Peyer's patch (tissue), 4 donors: Measurements from ENCODE around the gene C20orf96. TPM values are rescaled to one million over a fixed set of nuclear protein-coding genes. Genes with fewer than 3 reads are reported as not detected.

ENCODE experiments used
- DNase-seq, 3 donors: peaks; one replicate each; pipeline ENCODE4 v3.0.0-alpha.2; 2017 to 2019
- H3K27ac ChIP-seq, 4 donors: fragments of 200-600 bp; sonication (generic); one replicate each; pipeline ENCODE4 v1.5.1; 2016 to 2019
- H3K27me3 ChIP-seq, 2 donors: fragments of 200-600 bp; sonication (generic); one replicate each; pipeline ENCODE4 v1.5.1; 2019
- H3K36me3 ChIP-seq, 3 donors: fragments of 200-600 bp; sonication (generic); one replicate each; pipeline ENCODE4 v1.5.1; 2016 to 2019
- H3K4me1 ChIP-seq, 4 donors: fragments of 200-600 bp; sonication (generic); one replicate each; pipeline ENCODE4 v1.5.1; 2016 to 2019
- H3K4me3 ChIP-seq, 4 donors: fragments of 200-600 bp; sonication (generic); 1 replicate in 3 of 4; 2 replicates in 1 of 4; pipeline ENCODE4 v1.5.1; 2016 to 2019; ENCODE audit warnings: mild to moderate bottlenecking in 1 of 4
- H3K9me3 ChIP-seq, 4 donors: fragments of 200-600 bp; sonication (generic); one replicate each; pipeline ENCODE4 v1.5.1; 2016 to 2019; ENCODE audit warnings: mild to moderate bottlenecking in 1 of 4
- CTCF ChIP-seq, 6 experiments: fragments of 450-650 bp in 4 of 6; fragments of 200-600 bp in 2 of 6; sonication (generic) in 1 of 6; IDR thresholded peaks; one replicate each; pipeline ENCODE4 v1.5.1; 2017 to 2019; ENCODE audit warnings: antibody characterized with exemption in 6 of 6, mild to moderate bottlenecking in 3 of 6, moderate library complexity in 1 of 6
- POLR2A ChIP-seq, 2 donors: fragments of 450-650 bp; IDR thresholded peaks; one replicate each; pipeline ENCODE4 v1.5.1; 2017; ENCODE audit warnings: antibody characterized with exemption in 2 of 2, mild to moderate bottlenecking in 2 of 2, moderate library complexity in 2 of 2
- total RNA-seq, 4 donors: library from RNA; depleted of rRNA; stranded (reverse); fragments of >200 nt; gene quantifications; one replicate each; pipeline ENCODE4 v1.1.0, GENCODE V29; 2016

The C20orf96 gene
- total RNA-seq, 4 donors from 2014 or later, result 6.3 to 41.3 (median 10.5) TPM

DNA sequence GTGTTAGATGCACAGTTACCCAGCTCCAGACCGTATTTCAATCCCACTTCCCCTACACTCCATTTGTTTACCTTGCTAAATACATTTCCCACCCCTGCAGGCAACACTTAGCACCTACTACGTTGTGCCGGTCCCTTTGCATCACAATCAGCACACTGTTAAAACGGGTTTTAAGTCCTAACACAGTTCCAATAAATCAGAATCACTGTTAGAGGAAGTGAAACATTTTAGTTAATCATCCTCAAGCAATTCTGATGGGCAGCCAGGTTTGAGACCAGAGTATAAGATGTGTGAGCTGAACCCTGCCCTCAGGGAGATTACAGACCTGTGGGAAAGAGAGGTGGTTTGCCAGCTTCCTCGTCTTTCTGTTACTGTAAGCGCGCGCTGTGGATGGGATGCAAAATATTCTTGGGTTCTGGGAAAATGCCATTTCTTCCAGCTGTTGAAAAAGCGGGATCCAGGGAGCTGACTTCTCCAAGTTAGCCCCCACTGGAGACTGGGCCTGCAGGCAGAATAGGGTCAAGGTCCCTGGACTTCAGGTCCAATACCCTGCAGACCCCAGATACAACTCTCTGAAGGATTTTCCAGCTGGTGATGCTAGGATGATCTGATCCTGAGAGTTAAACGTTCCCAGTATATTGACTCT lies 9.9 kb upstream of the C20orf96 start:
- H3K36me3 ChIP-seq, result no peaks in the 10 kb centered on the region
- TF ChIP-seq POLR2A (IDR thresholded peaks at IDR 0.05), result no peak
- TF ChIP-seq CTCF (IDR thresholded peaks at IDR 0.05), result no peak
- H3K4me3 ChIP-seq, result peak overlapping the region in 1 of 4 donors; percentile 23
- no peak overlapping the region for H3K27ac ChIP-seq
- peaks cover 6 to 40% (median 11%) of the 10 kb centered on the region in 4 donors for H3K4me1 ChIP-seq
- no peak for DNase-seq
- H3K27me3 ChIP-seq, result no peaks in the 10 kb centered on the region
- no peaks in the 10 kb centered on the region for H3K9me3 ChIP-seq

DNA sequence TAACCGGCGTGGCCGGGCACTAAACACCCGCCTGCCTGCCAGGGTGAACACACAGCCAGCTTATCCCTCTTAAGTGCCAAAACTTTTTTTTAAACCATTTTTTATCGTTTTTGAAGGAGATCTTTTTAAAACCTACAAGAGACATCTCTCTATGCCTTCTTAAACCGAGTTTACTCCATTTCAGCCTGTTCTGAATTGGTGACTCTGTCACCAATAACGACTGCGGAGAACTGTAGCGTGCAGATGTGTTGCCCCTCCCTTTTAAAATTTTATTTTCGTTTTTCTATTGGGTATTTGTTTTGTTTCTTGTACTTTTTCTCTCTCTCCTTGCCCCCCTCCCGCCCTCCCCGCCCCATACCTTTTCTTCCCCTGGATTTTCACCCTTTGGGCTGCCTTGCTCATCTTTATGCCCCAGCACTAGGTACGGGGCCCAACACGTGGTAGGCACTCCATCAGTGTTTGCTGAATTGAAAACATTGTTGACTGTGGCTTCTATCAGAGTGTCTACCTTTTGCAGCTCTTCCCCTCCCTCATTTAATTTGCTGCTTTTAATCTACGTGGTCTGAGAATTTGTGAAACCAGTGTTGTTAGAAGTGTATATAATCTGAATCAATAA lies 8.3 kb upstream of the C20orf96 start:
- no peaks in the 10 kb centered on the region for H3K9me3 ChIP-seq
- TF ChIP-seq POLR2A (IDR thresholded peaks at IDR 0.05), result no peak
- TF ChIP-seq CTCF (IDR thresholded peaks at IDR 0.05), result no peak
- H3K36me3 ChIP-seq, result no peaks in the 10 kb centered on the region
- no peak for DNase-seq
- H3K4me3 ChIP-seq, result peak overlapping the region; percentile 65 to 97 (median 92)
- no peaks in the 10 kb centered on the region for H3K27me3 ChIP-seq
- peak overlapping the region; percentile 99 for H3K27ac ChIP-seq
- H3K4me1 ChIP-seq, result peaks cover 6 to 40% (median 11%) of the 10 kb centered on the region in 4 donors

DNA sequence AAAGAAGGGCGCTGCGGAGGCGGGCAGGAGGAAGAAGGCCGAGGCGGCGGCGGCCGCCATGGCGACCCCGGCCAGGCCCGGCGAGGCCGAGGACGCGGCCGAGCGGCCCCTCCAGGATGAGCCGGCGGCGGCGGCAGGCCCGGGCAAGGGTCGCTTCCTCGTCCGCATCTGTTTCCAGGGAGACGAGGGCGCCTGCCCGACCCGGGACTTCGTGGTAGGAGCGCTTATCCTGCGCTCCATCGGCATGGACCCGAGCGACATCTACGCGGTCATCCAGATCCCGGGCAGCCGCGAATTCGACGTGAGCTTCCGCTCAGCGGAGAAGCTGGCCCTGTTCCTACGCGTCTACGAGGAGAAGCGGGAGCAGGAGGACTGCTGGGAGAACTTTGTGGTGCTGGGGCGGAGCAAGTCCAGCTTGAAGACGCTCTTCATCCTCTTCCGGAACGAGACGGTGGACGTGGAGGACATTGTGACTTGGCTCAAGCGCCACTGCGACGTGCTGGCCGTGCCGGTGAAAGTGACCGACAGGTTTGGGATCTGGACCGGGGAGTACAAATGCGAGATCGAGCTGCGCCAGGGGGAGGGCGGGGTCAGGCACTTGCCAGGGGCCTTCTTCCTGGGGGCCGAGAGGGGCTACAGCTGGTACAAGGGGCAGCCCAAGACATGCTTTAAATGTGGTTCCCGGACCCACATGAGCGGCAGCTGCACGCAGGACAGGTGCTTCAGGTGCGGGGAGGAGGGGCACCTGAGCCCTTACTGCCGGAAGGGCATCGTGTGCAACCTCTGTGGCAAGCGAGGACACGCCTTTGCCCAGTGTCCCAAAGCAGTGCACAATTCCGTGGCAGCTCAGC lies 7.6 kb upstream of the C20orf96 start:
- TF ChIP-seq CTCF (IDR thresholded peaks at IDR 0.05) (no peak), POLR2A (IDR thresholded peaks at IDR 0.05) (peak; percentile 63 to 68)
- peaks cover 6 to 40% (median 11%) of the 10 kb centered on the region in 4 donors for H3K4me1 ChIP-seq
- H3K27me3 ChIP-seq, result no peaks in the 10 kb centered on the region
- H3K27ac ChIP-seq, result peak overlapping the region; percentile 99
- H3K4me3 ChIP-seq, result peak overlapping the region; percentile 65 to 97 (median 92)
- H3K36me3 ChIP-seq, result no peaks in the 10 kb centered on the region
- H3K9me3 ChIP-seq, result no peaks in the 10 kb centered on the region
- DNase-seq, result peak; percentile 76 to 89 (median 84)

- peak; percentile 84 to 93 (median 85) for DNase-seq
- H3K4me3 ChIP-seq, result peak within 1 kb of the TSS; percentile 65 to 97 (median 92)
- peaks cover 6 to 40% (median 11%) of the 10 kb centered on the region in 4 donors for H3K4me1 ChIP-seq
- TF ChIP-seq CTCF (IDR thresholded peaks at IDR 0.05), result peak in 3 of 6 experiments; percentile 9 to 14 (median 12)
- TF ChIP-seq POLR2A (IDR thresholded peaks at IDR 0.05), result peak; percentile 42 to 73
- no peaks in the 10 kb centered on the region for H3K36me3 ChIP-seq
- no peaks in the 10 kb centered on the region for H3K9me3 ChIP-seq
- no peaks in the 10 kb centered on the region for H3K27me3 ChIP-seq
- H3K27ac ChIP-seq, result peak within 1 kb of the TSS; percentile 99
Measured at GRCh38 chr20:297098-297924, 6.8 kb upstream of the C20orf96 start, which contains the start of gene ZCCHC3. TSS of gene ZCCHC3 (plus strand) at chr20:297570. CDS start at chr20:297587, 17 bp downstream.

- H3K9me3 ChIP-seq, result no peaks in the 10 kb centered on the region
- no peak overlapping the region for H3K4me3 ChIP-seq
- peaks cover 6 to 38% (median 11%) of the 10 kb centered on the region in 4 donors for H3K4me1 ChIP-seq
- H3K27ac ChIP-seq, result no peak overlapping the region
- no peak for DNase-seq
- H3K27me3 ChIP-seq, result no peaks in the 10 kb centered on the region
- TF ChIP-seq CTCF (IDR thresholded peaks at IDR 0.05), result no peak
- no peak for TF ChIP-seq POLR2A (IDR thresholded peaks at IDR 0.05)
- no peaks in the 10 kb centered on the region for H3K36me3 ChIP-seq
Measured at GRCh38 chr20:295804-296203, 5.3 kb upstream of the C20orf96 start.
